A549 (cell line): ENCODE measurements around the gene ARHGDIB. TPM values are rescaled to one million over a fixed set of nuclear protein-coding genes. Genes with fewer than 3 reads are reported as not detected.

ENCODE experiments used
- ATAC-seq, 2 experiments: fragments of 200-7000 bp in 1 of 2; fragments of >200 bp in 1 of 2; cut with Nextera tagmentation in 1 of 2; cut with Tn5 transposase in 1 of 2; 3 replicates each; pipeline versions ENCODE4 v1.8.0 to v1.9.1; 2018 to 2020; ENCODE audit warnings: mild to moderate bottlenecking in 1 of 2, moderate library complexity in 1 of 2
- CTCF ChIA-PET: fragments of 300-600 bp; sonication (Branson Sonifier 250); formaldehyde crosslinking; extraction: SDS; loops from one replicate; lab custom pipeline; 2021; ENCODE audit warnings: antibody characterized with exemption, inconsistent platforms; lab: Yijun Ruan, JAX
- POLR2A ChIA-PET: fragments of 350-600 bp; formaldehyde crosslinking; extraction: SDS; loops from one replicate; lab custom pipeline; 2021; ENCODE audit warnings: antibody characterized with exemption, inconsistent platforms; lab: Yijun Ruan, JAX
- DNase-seq, 2 experiments: peaks; one replicate each; pipeline versions ENCODE4 v3.0.0 to v3.0.0-alpha.2; 2011 to 2016; ENCODE audit warnings: low read depth in 1 of 2, low spot score in 1 of 2
- FAIRE-seq: peaks from 2 replicates; lab custom pipeline; 2011; peaks lifted over from hg19 to GRCh38; lab: Jason Lieb, UNC
- H3K27ac ChIP-seq, 2 experiments: fragments of >200 bp; sonication (Bioruptor Twin); formaldehyde crosslinking; 3 replicates each; pipeline ENCODE4 v1.5.1; 2016 to 2017
- H3K4me1 ChIP-seq: fragments of >200 bp; sonication (Bioruptor Twin); formaldehyde crosslinking; 3 replicates; pipeline ENCODE4 v1.6.1; 2016
- H3K4me2 ChIP-seq: fragments of >200 bp; sonication (Bioruptor Twin); formaldehyde crosslinking; 3 replicates; pipeline ENCODE4 v1.6.1; 2016
- H3K4me3 ChIP-seq: fragments of >200 bp; sonication (Bioruptor Twin); formaldehyde crosslinking; 3 replicates; pipeline ENCODE4 v1.5.1; 2016
- H3K9me3 ChIP-seq: fragments of >200 bp; sonication (Bioruptor Twin); formaldehyde crosslinking; 3 replicates; pipeline ENCODE4 v1.6.1; 2016
- CBX2 ChIP-seq: fragments of 200-600 bp; sonication (generic); IDR thresholded peaks from 2 replicates; pipeline ENCODE4 v1.6.1; 2016; ENCODE audit warnings: low read depth, mild to moderate bottlenecking, borderline replicate concordance
- CEBPB ChIP-seq, 2 experiments: fragments of >200 bp in 1 of 2; sonication (Bioruptor Twin) in 1 of 2; formaldehyde crosslinking in 1 of 2; IDR thresholded peaks; 2 replicates each; pipeline ENCODE4 v1.6.1; 2012 to 2016
- CHD2 ChIP-seq: fragments of 150-350 bp; IDR thresholded peaks from 2 replicates; pipeline ENCODE4 v1.6.1; 2014; ENCODE audit warnings: low read length; ENCODE audit not compliant: partially characterized antibody
- ESRRA ChIP-seq: fragments of 150-350 bp; IDR thresholded peaks from 2 replicates; pipeline ENCODE4 v1.6.1; 2014; ENCODE audit warnings: mild to moderate bottlenecking, low read length, borderline replicate concordance
- FOSB ChIP-seq: fragments of 250-450 bp; sonication (Bioruptor Pico); IDR thresholded peaks from 2 replicates; pipeline ENCODE4 v1.5.0; 2020; ENCODE audit warnings: mild to moderate bottlenecking, moderate library complexity
- FOSL2 ChIP-seq, 2 experiments: fragments of 450-650 bp in 1 of 2; fragments of >200 bp in 1 of 2; sonication (Bioruptor Twin) in 1 of 2; formaldehyde crosslinking; IDR thresholded peaks; 2 replicates each; pipeline versions ENCODE4 v1.5.0 to v1.6.1; 2016 to 2020; ENCODE audit warnings: mild to moderate bottlenecking in 1 of 2, moderate library complexity in 1 of 2
- FOXS1 ChIP-seq: fragments of 250-450 bp; sonication (Bioruptor Pico); IDR thresholded peaks from 2 replicates; pipeline ENCODE4 v1.5.0; 2020; ENCODE audit warnings: mild to moderate bottlenecking, moderate library complexity
- GATA3 ChIP-seq: IDR thresholded peaks from 2 replicates; pipeline ENCODE4 v1.6.1; 2012; ENCODE audit warnings: borderline replicate concordance
- HEYL ChIP-seq: fragments of 250-450 bp; sonication (Bioruptor Pico); IDR thresholded peaks from 2 replicates; pipeline ENCODE4 v1.8.0; 2021; ENCODE audit warnings: mild to moderate bottlenecking, moderate library complexity
- HOXA7 ChIP-seq: fragments of 250-450 bp; sonication (Bioruptor Pico); IDR thresholded peaks from 2 replicates; pipeline ENCODE4 v1.5.0; 2020; ENCODE audit warnings: mild to moderate bottlenecking, moderate library complexity
- HOXB13 ChIP-seq: fragments of 250-450 bp; sonication (Bioruptor Pico); IDR thresholded peaks from 2 replicates; pipeline ENCODE4 v1.5.0; 2020; ENCODE audit warnings: low read depth, mild to moderate bottlenecking, moderate library complexity
- HOXB5 ChIP-seq: fragments of 250-450 bp; sonication (Bioruptor Pico); IDR thresholded peaks from 2 replicates; pipeline ENCODE4 v1.5.0; 2020; ENCODE audit warnings: mild to moderate bottlenecking, moderate library complexity
- JUN ChIP-seq, 2 experiments: fragments of >200 bp; sonication (Bioruptor Twin); formaldehyde crosslinking; IDR thresholded peaks; 2 replicates in 1 of 2; 3 replicates in 1 of 2; pipeline ENCODE4 v1.6.1; 2016 to 2017
- KDM1A ChIP-seq: fragments of 200-600 bp; sonication (generic); IDR thresholded peaks from 2 replicates; pipeline ENCODE4 v1.6.1; 2016; ENCODE audit warnings: low read depth, mild to moderate bottlenecking
- MAFK ChIP-seq: fragments of 450-650 bp; IDR thresholded peaks from 2 replicates; pipeline ENCODE4 v1.6.1; 2014; ENCODE audit not compliant: partially characterized antibody
- NR3C1 ChIP-seq: fragments of >200 bp; sonication (Bioruptor Twin); formaldehyde crosslinking; IDR thresholded peaks from 3 replicates; pipeline ENCODE4 v1.6.1; 2017
- POLR2A ChIP-seq: IDR thresholded peaks from 2 replicates; pipeline ENCODE4 v1.6.1; 2012; ENCODE audit warnings: mild to moderate bottlenecking, low read length
- POLR2AphosphoS2 ChIP-seq: conservative IDR thresholded peaks from 2 replicates; pipeline ENCODE4 v1.6.1; 2012; ENCODE audit warnings: low read length, improper control_type of control experiment, inconsistent platforms
- RAD21 ChIP-seq, 2 experiments: fragments of >200 bp in 1 of 2; sonication (Bioruptor Twin) in 1 of 2; formaldehyde crosslinking in 1 of 2; IDR thresholded peaks in 1 of 2; conservative IDR thresholded peaks in 1 of 2; 2 replicates in 1 of 2; 3 replicates in 1 of 2; pipeline ENCODE4 v1.6.1; 2012 to 2018; ENCODE audit warnings: inconsistent platforms in 1 of 2
- RARB ChIP-seq: fragments of 250-450 bp; sonication (Bioruptor Pico); IDR thresholded peaks from 2 replicates; pipeline ENCODE4 v1.8.0; 2021; ENCODE audit warnings: mild to moderate bottlenecking, moderate library complexity
- RCOR1 ChIP-seq: fragments of 150-350 bp; IDR thresholded peaks from 2 replicates; pipeline ENCODE4 v1.6.1; 2014; ENCODE audit warnings: antibody characterized with exemption, low read length, low read depth
- RFX5 ChIP-seq: fragments of 450-650 bp; IDR thresholded peaks from 2 replicates; pipeline ENCODE4 v1.7.1; 2014; ENCODE audit warnings: antibody characterized with exemption, mild to moderate bottlenecking, moderate library complexity
- TFCP2L1 ChIP-seq: fragments of 250-450 bp; sonication (Bioruptor Pico); IDR thresholded peaks from 2 replicates; pipeline ENCODE4 v1.5.0; 2021; ENCODE audit warnings: mild to moderate bottlenecking
- ZC3H11A ChIP-seq: fragments of 450-650 bp; IDR thresholded peaks from 2 replicates; pipeline ENCODE4 v1.6.1; 2014; ENCODE audit warnings: antibody characterized with exemption, mild to moderate bottlenecking
- ZNF302 ChIP-seq: fragments of 250-450 bp; sonication (Bioruptor Pico); IDR thresholded peaks from 2 replicates; pipeline ENCODE4 v1.9.0; 2021; ENCODE audit warnings: inconsistent platforms, mild to moderate bottlenecking, moderate library complexity
- WGBS: methylation state at CpG from one replicate; pipeline ENCODE4 v1.1.6; 2017; ENCODE audit errors: missing lambda C conversion rate; 5-methylcytosine and 5-hydroxymethylcytosine counted together
- polyA plus RNA-seq, 4 experiments: library from polyadenylated mRNA; depleted of rRNA in 3 of 4; stranded (reverse); fragments of >200 nt; fragmentation: RNase III in 1 of 4; extraction: RNeasy Plus Mini Kit Qiagen cat#74134 plus additional on column Dnase treatment in 1 of 4; gene quantifications; 2 replicates in 3 of 4; 3 replicates in 1 of 4; pipeline ENCODE4 v1.2.3, GENCODE V29; 2011 to 2017
- TF ChIP-seq, protein P1 (sequence below): fragments of 250-450 bp; sonication (Bioruptor Pico); IDR thresholded peaks from 2 replicates; pipeline ENCODE4 v1.5.0; 2020; ENCODE audit warnings: low read depth, mild to moderate bottlenecking, moderate library complexity
- TF ChIP-seq, protein P2 (sequence below): fragments of 200-600 bp; sonication (generic); IDR thresholded peaks from 2 replicates; pipeline ENCODE4 v1.6.1; 2016; ENCODE audit warnings: antibody characterized with exemption, mild to moderate bottlenecking, moderate library complexity
- TF ChIP-seq, protein P3 (sequence below): fragments of 250-450 bp; sonication (Bioruptor Pico); IDR thresholded peaks from 2 replicates; pipeline ENCODE4 v1.5.0; 2021; ENCODE audit warnings: mild to moderate bottlenecking, moderate library complexity, borderline replicate concordance
- TF ChIP-seq, protein P4 (sequence below): fragments of 450-650 bp; IDR thresholded peaks from 2 replicates; pipeline ENCODE4 v1.6.1; 2014; ENCODE audit warnings: antibody characterized with exemption

ARHGDIB gene
- polyA plus RNA-seq, 2 of the 4 experiments (the other 2 are of a cell fraction): 0.84 to 3.5 TPM

DNA sequence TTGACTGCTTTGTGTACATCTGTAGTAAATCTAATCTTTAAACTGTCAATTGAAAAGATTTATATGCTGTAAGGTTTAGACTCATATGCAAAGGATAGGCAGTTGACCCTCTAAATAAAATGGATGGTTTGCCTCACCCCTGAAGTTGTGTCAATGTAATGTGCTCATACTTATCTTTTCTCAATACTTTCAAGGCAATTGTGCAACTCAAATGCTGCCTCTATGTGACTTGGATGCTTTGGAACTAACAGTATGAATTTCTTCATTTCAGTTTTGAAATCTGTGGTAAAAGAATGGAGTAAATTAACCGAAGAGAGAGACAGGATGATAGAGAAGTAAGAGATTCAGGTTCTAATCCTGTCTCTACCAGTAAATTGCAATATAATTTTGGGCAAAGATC, 21.2 kb upstream of the ARHGDIB start:
- ATAC-seq: no peak
- TF ChIP-seq CEBPB (IDR thresholded peaks at IDR 0.05) (no peak), MAFK (no peak), ZC3H11A (no peak), GATA3 (no peak), RCOR1 (no peak), ZNF302 (CRISPR knock-in tag) (no peak), HOXA7 (CRISPR knock-in tag) (no peak), POLR2A (no peak), NR3C1 (no peak), RARB (no peak), HOXB5 (CRISPR knock-in tag) (no peak), RAD21 (conservative IDR thresholded peaks at IDR 0.05 in 1 of 2, IDR thresholded peaks at IDR 0.05 in 1 of 2) (no peak), TFCP2L1 (no peak), HEYL (CRISPR knock-in tag) (no peak), CHD2 (no peak), HOXB13 (CRISPR knock-in tag) (no peak), ESRRA (no peak)
- TF ChIP-seq, protein P1, sequence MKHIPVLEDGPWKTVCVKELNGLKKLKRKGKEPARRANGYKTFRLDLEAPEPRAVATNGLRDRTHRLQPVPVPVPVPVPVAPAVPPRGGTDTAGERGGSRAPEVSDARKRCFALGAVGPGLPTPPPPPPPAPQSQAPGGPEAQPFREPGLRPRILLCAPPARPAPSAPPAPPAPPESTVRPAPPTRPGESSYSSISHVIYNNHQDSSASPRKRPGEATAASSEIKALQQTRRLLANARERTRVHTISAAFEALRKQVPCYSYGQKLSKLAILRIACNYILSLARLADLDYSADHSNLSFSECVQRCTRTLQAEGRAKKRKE (CRISPR knock-in tag): no peak
- TF ChIP-seq, protein P2, sequence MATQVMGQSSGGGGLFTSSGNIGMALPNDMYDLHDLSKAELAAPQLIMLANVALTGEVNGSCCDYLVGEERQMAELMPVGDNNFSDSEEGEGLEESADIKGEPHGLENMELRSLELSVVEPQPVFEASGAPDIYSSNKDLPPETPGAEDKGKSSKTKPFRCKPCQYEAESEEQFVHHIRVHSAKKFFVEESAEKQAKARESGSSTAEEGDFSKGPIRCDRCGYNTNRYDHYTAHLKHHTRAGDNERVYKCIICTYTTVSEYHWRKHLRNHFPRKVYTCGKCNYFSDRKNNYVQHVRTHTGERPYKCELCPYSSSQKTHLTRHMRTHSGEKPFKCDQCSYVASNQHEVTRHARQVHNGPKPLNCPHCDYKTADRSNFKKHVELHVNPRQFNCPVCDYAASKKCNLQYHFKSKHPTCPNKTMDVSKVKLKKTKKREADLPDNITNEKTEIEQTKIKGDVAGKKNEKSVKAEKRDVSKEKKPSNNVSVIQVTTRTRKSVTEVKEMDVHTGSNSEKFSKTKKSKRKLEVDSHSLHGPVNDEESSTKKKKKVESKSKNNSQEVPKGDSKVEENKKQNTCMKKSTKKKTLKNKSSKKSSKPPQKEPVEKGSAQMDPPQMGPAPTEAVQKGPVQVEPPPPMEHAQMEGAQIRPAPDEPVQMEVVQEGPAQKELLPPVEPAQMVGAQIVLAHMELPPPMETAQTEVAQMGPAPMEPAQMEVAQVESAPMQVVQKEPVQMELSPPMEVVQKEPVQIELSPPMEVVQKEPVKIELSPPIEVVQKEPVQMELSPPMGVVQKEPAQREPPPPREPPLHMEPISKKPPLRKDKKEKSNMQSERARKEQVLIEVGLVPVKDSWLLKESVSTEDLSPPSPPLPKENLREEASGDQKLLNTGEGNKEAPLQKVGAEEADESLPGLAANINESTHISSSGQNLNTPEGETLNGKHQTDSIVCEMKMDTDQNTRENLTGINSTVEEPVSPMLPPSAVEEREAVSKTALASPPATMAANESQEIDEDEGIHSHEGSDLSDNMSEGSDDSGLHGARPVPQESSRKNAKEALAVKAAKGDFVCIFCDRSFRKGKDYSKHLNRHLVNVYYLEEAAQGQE: no peak
- TF ChIP-seq, all 56 proteins: peak for 0

DNA sequence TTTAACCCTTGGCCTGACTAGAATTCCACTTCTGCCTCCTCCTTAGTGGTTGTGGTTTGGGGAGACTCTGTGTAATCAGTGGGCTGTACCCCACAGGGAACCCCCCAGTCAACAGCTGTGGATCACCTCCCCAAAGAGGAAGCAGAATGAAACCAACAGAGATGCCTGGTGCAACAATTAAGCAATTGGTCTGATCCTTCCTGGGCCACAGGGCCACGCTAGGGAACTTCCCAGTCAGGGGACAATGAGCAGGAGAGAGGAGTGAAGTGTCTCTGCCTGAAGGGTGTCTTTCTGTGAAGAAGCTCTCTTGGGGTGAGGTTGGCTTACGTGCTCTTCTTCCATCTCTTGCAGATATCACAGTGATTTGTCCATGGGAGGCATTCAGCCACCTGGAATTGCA, 19.6 kb upstream of the ARHGDIB start:
- no peaks in the 10 kb centered on the region for H3K4me1 ChIP-seq
- no peaks in the 10 kb centered on the region for H3K9me3 ChIP-seq
- FAIRE-seq (no peak), DNase-seq (no peak), ATAC-seq (no peak)
- WGBS: 73% methylated on average over 2 of the region's 2 CpGs
- ChIA-PET CTCF (interaction anchor here (0.6 to 0.7 kb wide), 2 partner anchors 15 to 53 kb away, joined by 3 read pairs; no protein-coding TSS in a partner anchor), POLR2A (no interaction called here)
- TF ChIP-seq FOXS1 (CRISPR knock-in tag): no peak
- no peak for TF ChIP-seq POLR2A
- no peak for TF ChIP-seq FOSL2 (IDR thresholded peaks at IDR 0.05)
- no peak for TF ChIP-seq FOSL2 (CRISPR knock-in tag; IDR thresholded peaks at IDR 0.05)
- no peak for TF ChIP-seq RFX5
- no peak for TF ChIP-seq CHD2
- TF ChIP-seq, protein P3, sequence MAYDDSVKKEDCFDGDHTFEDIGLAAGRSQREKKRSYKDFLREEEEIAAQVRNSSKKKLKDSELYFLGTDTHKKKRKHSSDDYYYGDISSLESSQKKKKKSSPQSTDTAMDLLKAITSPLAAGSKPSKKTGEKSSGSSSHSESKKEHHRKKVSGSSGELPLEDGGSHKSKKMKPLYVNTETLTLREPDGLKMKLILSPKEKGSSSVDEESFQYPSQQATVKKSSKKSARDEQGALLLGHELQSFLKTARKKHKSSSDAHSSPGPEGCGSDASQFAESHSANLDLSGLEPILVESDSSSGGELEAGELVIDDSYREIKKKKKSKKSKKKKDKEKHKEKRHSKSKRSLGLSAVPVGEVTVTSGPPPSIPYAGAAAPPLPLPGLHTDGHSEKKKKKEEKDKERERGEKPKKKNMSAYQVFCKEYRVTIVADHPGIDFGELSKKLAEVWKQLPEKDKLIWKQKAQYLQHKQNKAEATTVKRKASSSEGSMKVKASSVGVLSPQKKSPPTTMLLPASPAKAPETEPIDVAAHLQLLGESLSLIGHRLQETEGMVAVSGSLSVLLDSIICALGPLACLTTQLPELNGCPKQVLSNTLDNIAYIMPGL (CRISPR knock-in tag): no peak
- no peak for TF ChIP-seq JUN (IDR thresholded peaks at IDR 0.05)
- no peak for TF ChIP-seq CBX2
- TF ChIP-seq, protein P4, sequence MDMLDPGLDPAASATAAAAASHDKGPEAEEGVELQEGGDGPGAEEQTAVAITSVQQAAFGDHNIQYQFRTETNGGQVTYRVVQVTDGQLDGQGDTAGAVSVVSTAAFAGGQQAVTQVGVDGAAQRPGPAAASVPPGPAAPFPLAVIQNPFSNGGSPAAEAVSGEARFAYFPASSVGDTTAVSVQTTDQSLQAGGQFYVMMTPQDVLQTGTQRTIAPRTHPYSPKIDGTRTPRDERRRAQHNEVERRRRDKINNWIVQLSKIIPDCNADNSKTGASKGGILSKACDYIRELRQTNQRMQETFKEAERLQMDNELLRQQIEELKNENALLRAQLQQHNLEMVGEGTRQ: no peak
- TF ChIP-seq FOSB (CRISPR knock-in tag): no peak
- no peak for TF ChIP-seq POLR2AphosphoS2
- no peak for TF ChIP-seq KDM1A
- no peak overlapping the region for H3K4me2 ChIP-seq
- no peak overlapping the region for H3K27ac ChIP-seq
- H3K4me3 ChIP-seq: no peak overlapping the region

More for the DNA sequence above, 21.2 kb upstream of the ARHGDIB start:
- FAIRE-seq (no peak), DNase-seq (no peak)
- POLR2A ChIA-PET: no interaction called here
- Histone ChIP-seq H3K27ac (no peak overlapping the region), H3K9me3 (0 out of 3 replicates have a peak, but pooled peaks cover under 1% of the 10 kb centered on the region), H3K4me3 (no peak overlapping the region), H3K4me1 (no peaks in the 10 kb centered on the region), H3K4me2 (no peak overlapping the region)
- WGBS: 53% methylated on average over 1 of the region's 1 CpG
- CTCF ChIA-PET: interaction anchor here (0.8 kb wide), 1 partner anchor 137 kb away, joined by 3 read pairs; no protein-coding TSS in a partner anchor
